ENCODE measurements around the gene TTC38. TPM values are rescaled to one million over a fixed set of nuclear protein-coding genes. Genes with fewer than 3 reads are reported as not detected.

The TTC38 gene
- total RNA-seq, result 10 to 100 TPM; 28.4 to 58.6 (median 32.3) TPM

DNA sequence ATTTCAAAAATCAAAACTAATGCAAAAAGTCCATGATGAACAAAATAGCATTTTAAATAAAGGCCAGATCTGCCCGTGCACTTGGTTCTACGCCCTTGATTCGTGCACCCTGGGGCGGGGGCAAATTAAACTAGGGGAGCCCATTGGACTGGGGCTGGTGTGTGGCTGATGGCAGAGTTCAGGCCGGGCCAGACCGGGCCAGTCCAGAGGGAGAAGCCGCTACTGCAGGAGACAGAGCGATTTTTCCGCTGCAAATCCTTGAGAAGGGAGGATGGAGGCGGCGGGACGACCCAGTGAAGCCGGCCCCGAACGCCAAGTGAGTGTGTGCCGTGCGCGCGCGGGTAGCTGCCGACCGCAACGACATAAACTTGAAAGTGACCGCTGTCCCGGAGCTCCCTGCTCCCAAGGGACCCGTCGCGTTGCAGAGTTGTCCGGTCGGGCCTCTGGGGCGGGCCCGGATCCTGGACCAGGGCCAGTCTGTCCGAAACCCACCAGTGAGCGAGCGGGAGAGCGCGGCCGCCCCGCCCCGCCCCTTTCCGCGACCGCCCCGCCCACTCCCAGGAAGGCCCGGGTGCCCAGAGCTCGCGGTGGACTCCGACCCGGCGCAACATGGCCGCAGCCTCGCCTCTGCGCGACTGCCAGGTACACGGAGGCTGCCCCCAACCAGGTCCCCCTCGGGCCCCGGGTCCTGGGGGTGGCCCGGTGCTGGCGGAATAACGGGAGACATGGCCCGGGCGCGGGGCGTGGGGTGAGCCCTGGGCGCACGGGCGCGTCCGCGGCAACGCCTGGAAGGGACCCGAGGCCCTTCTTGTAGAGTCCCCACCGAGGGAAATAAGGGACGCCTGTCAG, at the start of gene TTC38:
TTC38 (plus strand) TSS at position 578 of the 849 bp plus-strand sequence; CDS start at position 610, 32 bp downstream.
- under 1% methylated on average over 28 of the region's 74 CpGs for WGBS
- H3K27ac ChIP-seq (replicated peaks in 1 of 4), result peak within 1 kb of the TSS; percentile 83 to 87 (median 84)
- peak within 1 kb of the TSS; percentile 66 to 89 (median 79) for H3K4me3 ChIP-seq
- H3K27me3 ChIP-seq, result no peaks in the 10 kb centered on the region
- peak; percentile 97 for DNase-seq (ENCODE audit: extremely low spot score)
- TF ChIP-seq, protein P1, sequence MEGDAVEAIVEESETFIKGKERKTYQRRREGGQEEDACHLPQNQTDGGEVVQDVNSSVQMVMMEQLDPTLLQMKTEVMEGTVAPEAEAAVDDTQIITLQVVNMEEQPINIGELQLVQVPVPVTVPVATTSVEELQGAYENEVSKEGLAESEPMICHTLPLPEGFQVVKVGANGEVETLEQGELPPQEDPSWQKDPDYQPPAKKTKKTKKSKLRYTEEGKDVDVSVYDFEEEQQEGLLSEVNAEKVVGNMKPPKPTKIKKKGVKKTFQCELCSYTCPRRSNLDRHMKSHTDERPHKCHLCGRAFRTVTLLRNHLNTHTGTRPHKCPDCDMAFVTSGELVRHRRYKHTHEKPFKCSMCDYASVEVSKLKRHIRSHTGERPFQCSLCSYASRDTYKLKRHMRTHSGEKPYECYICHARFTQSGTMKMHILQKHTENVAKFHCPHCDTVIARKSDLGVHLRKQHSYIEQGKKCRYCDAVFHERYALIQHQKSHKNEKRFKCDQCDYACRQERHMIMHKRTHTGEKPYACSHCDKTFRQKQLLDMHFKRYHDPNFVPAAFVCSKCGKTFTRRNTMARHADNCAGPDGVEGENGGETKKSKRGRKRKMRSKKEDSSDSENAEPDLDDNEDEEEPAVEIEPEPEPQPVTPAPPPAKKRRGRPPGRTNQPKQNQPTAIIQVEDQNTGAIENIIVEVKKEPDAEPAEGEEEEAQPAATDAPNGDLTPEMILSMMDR (IDR thresholded peaks at IDR 0.05), result no peak
- no peak for TF ChIP-seq EP300 (IDR thresholded peaks at IDR 0.05)
- no peak for TF ChIP-seq POLR2A (IDR thresholded peaks at IDR 0.05; ENCODE audit: low read depth)
- peak; percentile 67 to 71 for TF ChIP-seq POLR2AphosphoS5 (IDR thresholded peaks at IDR 0.05)
- H3K36me3 ChIP-seq, result peaks cover 6 to 31% (median 13%) of the 10 kb centered on the region in 4 donors
- intact Hi-C loops (cut with DNase I), result loop anchor here (10.0 kb wide), 1 partner anchor 123 kb away; no protein-coding TSS in a partner anchor
- H3K9me3 ChIP-seq, result no peaks in the 10 kb centered on the region
- peaks cover 30 to 47% (median 36%) of the 10 kb centered on the region in 4 donors for H3K4me1 ChIP-seq

DNA sequence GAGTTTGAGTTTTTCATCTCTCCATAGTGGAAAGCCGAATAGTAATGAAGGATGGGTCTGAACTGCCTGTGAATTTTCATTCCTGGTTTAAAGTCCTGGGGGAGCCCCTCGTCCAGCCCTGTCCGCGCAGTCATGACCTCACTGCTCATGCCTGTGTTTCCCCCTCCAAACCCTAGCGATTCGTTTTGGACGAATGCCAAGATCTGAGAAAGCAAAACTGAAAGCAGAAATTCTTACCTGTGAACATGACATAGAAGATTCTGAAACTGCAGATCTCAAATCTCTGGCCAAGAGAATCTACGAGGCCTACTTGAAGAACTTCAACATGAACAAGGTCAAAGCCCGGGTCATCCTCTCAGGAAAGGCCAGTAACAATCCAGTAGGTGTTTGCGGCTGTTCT, 48.2 kb upstream of the TTC38 start:
- WGBS, result 77% methylated on average over 10 of the region's 10 CpGs
- H3K4me1 ChIP-seq, result no peaks in the 10 kb centered on the region
- H3K9me3 ChIP-seq, result no peaks in the 10 kb centered on the region
- peaks cover 53 to 91% (median 85%) of the 10 kb centered on the region in 4 donors for H3K36me3 ChIP-seq
- H3K4me3 ChIP-seq, result no peak overlapping the region
- DNase-seq (ENCODE audit: extremely low spot score), result no peak
- intact Hi-C loops (cut with DNase I), result no loop called here
- no peaks in the 10 kb centered on the region for H3K27me3 ChIP-seq
- TF ChIP-seq, protein P1 (IDR thresholded peaks at IDR 0.05), result no peak
- TF ChIP-seq EP300 (IDR thresholded peaks at IDR 0.05), result no peak
- no peak for TF ChIP-seq POLR2A (IDR thresholded peaks at IDR 0.05; ENCODE audit: low read depth)
- TF ChIP-seq POLR2AphosphoS5 (IDR thresholded peaks at IDR 0.05), result no peak
- H3K27ac ChIP-seq (replicated peaks in 1 of 4), result no peak overlapping the region

DNA sequence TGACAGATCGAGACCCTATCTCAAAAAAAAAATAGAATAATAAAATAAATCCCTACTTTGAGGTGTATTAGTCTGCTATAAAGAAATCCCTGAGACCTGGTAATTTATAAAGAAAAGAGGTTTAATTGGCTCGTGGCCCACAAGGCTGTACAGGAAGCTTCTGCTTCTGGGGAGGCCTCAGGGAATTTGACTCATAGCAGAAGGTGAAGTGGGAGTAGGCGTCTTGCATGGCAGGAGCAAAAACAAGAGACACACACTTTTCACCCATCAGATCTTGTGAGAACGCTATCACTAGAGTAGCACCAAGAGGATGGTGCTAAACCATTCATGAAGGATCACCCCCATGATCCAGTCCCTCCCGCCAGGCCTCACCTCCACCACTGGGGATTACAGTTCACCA, 46.9 kb upstream of the TTC38 start:
- DNase-seq (ENCODE audit: extremely low spot score), result no peak
- no peak for TF ChIP-seq POLR2AphosphoS5 (IDR thresholded peaks at IDR 0.05)
- TF ChIP-seq EP300 (IDR thresholded peaks at IDR 0.05), result no peak
- TF ChIP-seq, protein P1 (IDR thresholded peaks at IDR 0.05), result no peak
- no peak for TF ChIP-seq POLR2A (IDR thresholded peaks at IDR 0.05; ENCODE audit: low read depth)
- WGBS, result 93% methylated on average over 5 of the region's 5 CpGs
- no peak overlapping the region for H3K4me3 ChIP-seq
- peaks cover 53 to 92% (median 86%) of the 10 kb centered on the region in 4 donors for H3K36me3 ChIP-seq
- no peak overlapping the region for H3K27ac ChIP-seq (replicated peaks in 1 of 4)
- no peaks in the 10 kb centered on the region for H3K4me1 ChIP-seq
- no peaks in the 10 kb centered on the region for H3K27me3 ChIP-seq
- intact Hi-C loops (cut with DNase I), result no loop called here
- no peaks in the 10 kb centered on the region for H3K9me3 ChIP-seq

DNA sequence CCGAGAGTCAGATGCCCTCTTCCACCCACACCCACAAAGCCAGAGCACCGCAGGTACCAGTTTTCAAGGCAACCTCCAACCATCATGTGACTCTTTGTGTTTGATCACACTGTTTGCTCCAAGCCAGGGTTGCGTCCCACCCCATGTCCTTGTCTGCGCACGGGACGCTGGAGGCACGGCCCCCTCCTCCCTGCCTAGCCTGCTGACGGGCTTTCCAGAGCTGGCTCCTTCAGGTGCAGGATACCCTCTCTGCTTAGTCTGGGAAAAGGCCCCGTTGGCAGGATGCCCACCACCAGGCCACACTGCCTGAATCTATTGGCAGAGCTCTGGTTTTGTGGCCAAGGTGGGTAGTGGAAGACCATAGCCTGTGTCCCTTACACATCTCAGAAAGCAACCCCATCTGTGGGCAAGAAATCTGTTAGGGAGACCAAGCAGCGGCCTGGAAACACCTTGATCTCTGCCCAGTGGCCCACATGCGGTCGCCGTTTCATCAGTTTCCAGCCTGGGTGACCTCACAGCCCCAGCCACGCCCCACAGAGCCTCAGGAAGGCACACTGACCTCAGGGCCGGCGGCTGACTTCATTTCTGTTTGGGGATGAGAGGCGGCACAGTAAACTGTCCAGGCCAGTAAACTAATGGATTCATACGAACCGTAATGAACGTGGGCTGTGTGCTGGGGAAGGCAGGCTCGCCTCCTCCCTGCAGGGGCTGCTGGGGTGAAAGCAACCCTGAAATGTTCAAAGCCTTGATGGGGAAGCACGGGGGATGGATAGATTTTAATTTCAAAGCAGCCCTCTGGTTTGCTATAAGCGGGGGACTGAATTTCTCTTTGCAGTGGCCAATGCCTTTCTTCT, 43.5 kb upstream of the TTC38 start:
- Histone ChIP-seq H3K4me1 (no peaks in the 10 kb centered on the region), H3K27ac (replicated peaks in 1 of 4) (no peak overlapping the region), H3K4me3 (no peak overlapping the region), H3K9me3 (no peaks in the 10 kb centered on the region), H3K27me3 (no peaks in the 10 kb centered on the region), H3K36me3 (peaks cover 28 to 70% (median 59%) of the 10 kb centered on the region in 4 donors)
- DNase-seq (ENCODE audit: extremely low spot score), result no peak
- TF ChIP-seq, protein P1 (IDR thresholded peaks at IDR 0.05), result no peak
- TF ChIP-seq POLR2AphosphoS5 (IDR thresholded peaks at IDR 0.05) (no peak), POLR2A (IDR thresholded peaks at IDR 0.05; ENCODE audit: low read depth) (no peak), EP300 (IDR thresholded peaks at IDR 0.05) (no peak)
- intact Hi-C loops (cut with DNase I), result no loop called here
- WGBS, result 90% methylated on average over 16 of the region's 23 CpGs
